NCI-H345 treated with DMSO at 0.1 percent for 48 hours (cell line): Measurements from ENCODE around the gene HEATR9.
"Not testable (repeated sequence)": the region's sequence is repeated elsewhere in the genome, so short reads cannot be mapped to it uniquely, and the experiment has no call there.

ENCODE experiments used
- DNase-seq: peaks from one replicate; lab custom pipeline; 2025; ENCODE audit not compliant: unreplicated experiment; lab: John Stamatoyannopoulos, UW

HEATR9 gene

DNA sequence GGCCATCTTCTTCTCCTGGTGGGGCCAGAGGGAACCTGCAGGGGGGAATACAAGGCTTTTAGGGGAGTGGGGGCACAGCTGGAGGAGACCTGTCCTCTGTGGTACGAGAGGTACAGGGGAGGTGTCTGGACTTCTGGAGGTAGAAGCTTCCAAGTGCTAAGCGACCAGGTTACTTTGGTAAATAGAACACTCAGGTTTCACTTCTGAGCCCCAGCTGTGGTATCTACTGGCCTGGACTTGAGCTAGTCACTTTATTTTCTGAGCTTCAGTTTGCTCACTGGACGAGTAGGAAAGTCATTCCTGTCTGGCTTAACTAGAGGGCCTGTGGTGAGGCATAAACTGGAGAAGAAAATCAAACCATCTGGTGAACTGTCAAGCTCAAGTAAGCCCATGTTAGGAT, at the start of gene HEATR9:
Gene HEATR9, minus strand, starts transcription at position 155 of the 400 bp plus-strand sequence. Its CDS starts 149 bp downstream, at position 6.
- DNase-seq, result no peak

GRCh38 chr17:35917519-35918213, 49.0 kb upstream of the HEATR9 start:
- no peak for DNase-seq

- DNase-seq, result no peak
These were observed 46.7 kb upstream of the HEATR9 start for GRCh38 chr17:35915153-35915964.

DNA sequence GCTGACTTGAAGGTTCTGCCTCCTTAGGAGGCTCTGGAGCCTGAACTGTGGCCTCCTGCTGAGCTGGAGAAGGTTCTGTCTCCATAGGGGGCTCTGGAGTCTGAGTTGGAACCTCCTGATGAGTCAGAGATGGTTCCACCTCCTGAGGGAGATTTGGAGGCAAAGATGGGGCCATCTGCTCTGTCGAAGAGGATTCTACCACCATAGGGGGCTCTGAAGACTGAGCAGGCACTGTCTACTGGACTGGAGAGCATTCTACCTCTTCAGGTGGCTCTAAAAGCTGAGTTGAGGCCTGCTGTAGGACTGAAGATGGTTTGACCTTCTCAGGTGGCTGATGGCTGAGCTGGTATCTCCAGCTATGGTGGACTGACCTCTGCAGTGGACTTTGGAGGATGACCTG, 45.7 kb upstream of the HEATR9 start:
- no peak for DNase-seq

- no peak for DNase-seq
These were observed 44.9 kb upstream of the HEATR9 start for GRCh38 chr17:35913609-35914008.

DNA sequence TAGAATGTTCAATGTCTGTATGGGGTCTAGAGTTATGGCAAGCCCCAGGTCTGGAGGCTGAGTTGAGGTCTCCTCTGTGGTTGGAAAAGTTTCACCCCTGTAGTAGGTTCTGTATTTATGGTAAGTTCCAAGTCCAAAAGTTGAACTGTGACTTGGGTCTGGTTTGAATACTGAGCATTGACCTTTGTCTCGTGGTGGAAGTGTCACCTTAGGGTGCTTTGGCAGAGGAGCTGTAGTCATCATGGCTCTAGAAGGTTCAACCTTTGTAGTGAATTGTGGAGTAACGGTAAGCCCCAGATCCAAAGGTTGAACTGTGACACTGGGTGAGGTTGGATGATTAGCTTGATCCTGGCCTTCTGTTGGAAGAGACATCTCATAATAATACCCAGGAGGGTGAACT, 44.3 kb upstream of the HEATR9 start:
- no peak for DNase-seq

- no peak for DNase-seq
These were observed 43.7 kb upstream of the HEATR9 start for GRCh38 chr17:35912339-35912912.

- DNase-seq, result no peak
These were observed 40.7 kb upstream of the HEATR9 start for GRCh38 chr17:35909408-35909807.

DNA sequence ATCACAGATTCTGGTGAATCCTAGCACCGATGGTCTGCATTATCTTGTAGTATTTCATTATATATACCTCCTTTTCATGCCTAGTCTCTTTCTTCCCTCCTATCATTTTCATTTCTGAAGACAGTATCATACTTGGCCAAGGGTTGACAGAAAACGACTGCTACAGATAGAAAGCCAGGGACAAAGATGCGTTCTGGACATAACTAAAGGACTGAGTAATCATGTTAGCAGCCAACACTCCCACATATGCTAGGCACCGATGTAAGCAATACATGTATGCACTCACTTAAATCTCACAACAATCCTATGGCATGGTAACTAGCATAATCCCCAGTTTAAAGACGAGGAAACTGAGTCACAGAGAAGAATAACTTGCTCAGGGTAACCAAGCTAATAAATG, 39.0 kb upstream of the HEATR9 start:
- no peak for DNase-seq

DNA sequence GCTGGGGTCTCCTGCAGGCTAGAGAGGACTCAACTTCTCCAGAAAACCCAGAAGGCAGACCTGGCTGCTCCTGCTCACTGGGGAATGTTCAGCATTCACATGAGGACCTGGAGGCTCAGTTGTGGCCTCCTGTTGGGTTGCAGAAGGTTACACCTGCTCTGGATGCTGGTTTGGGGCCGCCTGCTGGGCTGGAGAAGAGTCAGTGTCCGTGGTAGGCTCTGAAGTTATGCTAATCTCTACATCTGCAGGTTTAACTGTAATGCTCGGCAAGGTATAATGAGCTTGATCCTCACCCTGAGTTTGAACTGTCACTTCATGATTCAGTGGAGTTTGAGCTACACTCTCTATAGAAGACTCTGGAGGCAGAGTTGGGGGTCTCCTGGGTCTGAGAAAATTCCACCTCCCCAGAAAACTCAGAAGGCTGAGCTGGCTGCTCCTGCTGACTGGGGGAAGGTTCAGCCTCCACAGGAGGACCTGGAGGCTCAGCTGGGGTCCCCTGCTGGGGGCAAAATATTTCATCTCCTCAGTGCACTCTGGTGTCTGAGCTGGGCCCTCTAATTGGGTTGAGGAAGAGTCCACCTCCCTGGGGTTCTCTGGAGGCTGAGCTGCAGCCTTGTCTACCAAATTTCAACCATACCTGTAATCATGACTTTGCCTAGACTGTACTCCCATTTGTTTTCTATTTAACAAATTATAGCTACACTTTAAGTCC, 38.4 kb upstream of the HEATR9 start:
- no peak for DNase-seq

- no peak for DNase-seq
These were observed 37.7 kb upstream of the HEATR9 start for GRCh38 chr17:35906191-35906925.

GRCh38 chr17:35903451-35903850, 34.8 kb upstream of the HEATR9 start:
- no peak for DNase-seq

DNA sequence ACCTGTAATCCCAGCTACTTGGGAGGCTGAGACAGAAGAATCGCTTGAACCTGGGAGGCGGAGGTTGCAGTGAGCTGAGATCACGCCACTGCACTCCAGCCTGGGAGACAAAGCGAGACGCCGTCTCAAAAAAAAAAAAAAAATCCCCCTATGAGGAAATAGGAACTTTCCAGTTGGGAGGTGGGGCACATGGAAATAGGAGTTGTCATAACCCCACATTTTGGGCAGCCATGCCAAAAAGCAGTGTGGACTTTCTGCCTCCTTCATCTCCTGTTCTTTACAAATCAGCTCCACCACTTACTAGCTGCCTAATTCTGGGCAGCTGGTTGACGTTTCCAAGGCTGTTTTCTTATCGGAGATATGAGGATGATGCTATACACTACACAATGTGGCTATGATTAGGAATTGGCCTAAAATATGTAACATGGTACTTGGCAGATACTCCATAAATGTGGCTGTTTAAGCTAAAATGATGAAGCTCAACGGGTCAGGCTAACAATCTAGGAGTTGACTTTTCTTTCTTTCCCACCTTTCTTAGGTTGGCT, 33.0 kb upstream of the HEATR9 start:
- DNase-seq, result no peak

GRCh38 chr17:35900708-35901480, 32.2 kb upstream of the HEATR9 start:
- no peak for DNase-seq

GRCh38 chr17:35900280-35900679, 31.6 kb upstream of the HEATR9 start:
- DNase-seq, result no peak

DNA sequence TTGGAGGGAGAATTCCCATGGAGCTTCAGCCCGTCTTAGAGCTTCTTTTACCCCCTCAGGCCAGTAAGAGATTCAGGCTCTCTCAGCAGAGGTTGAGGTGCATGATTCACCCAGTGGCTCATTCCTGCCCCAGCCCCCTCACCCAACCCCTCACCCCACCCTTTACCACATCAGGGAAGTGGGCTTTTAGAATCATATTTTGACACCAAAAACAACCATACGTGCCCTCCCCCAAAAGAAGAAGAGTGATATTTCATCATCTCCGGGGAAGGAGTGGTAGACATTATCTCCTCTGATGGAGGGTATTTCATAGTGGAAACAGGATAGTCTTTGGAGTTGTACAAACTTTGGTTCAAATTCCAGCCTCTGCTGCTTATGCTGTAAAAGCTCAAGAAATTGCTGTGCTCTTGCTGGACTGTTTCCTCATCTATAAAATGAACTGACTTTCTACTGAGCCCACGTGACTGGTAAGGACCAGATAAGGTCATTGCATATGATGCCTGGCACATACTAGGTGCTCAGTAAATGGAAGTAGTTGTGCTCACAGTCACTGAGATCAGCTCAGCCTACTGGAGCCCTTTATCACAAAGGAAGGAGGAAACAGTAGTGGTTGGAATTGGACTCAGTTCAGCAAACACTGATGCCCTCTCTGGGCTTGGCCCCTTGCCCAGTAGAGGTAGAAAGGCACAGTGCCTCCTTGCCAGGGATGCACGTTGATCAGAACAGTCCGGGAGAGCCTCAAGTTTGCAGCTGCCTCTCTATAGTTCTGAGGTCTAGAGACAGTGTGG, 29.8 kb upstream of the HEATR9 start:
- DNase-seq, result no peak

- DNase-seq, result not testable (repeated sequence)
These were observed 29.1 kb upstream of the HEATR9 start for GRCh38 chr17:35897772-35898171.

DNA sequence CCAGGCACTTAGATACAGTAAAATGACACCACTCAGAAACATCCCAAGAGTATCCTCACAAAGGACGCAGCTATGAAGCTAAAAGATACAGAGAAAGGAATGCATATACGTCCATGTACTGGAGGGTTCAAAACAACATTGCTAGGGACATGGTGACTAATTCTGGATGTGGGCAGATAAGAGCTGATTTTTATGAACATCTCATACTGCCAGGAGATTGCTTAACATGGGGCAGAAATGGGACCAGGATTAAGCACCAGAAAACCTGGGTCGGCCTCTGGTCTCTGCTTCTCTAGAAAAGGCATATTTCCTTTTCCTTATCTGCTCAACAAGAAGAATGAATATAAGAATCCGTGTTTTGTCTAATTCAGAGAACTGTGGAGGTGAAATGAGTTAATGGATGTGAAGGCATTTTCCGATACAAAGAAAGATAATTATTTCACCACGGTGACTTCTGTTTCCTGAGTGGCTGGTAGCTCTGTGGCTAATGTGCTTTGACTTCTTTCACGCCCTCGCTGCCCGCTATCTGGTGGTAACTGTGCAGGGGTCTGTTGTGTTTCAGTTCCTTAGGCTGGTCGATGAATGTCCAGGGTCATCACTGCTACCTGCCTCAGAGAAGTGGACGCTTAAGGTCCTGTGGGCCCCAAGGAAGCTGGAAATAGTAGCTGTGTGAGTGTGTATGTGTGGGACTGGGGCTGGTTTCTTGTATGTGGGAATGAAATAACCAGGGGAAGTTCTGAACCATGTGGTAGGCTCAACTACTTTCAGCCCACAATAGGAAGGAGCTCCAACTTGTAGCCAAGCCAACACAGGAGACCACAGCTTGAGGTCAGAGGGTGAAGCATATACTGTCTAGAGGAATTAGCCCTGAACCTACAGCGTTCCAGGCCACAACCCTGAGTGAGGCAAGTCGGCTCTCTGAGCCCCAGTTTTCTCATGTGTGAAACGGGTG, 27.2 kb upstream of the HEATR9 start:
- no peak for DNase-seq
